D721Med (cell line): ENCODE measurements around the gene ZNF766.

Experiments used
- DNase-seq: peaks from one replicate; pipeline ENCODE4 v3.0.0; 2011; ENCODE audit warnings: low spot score; ENCODE audit not compliant: insufficient read length
- FAIRE-seq: peaks from 2 replicates; lab custom pipeline; 2011; peaks lifted over from hg19 to GRCh38; lab: Jason Lieb, UNC
- TF ChIP-seq, protein P1 (sequence below): IDR thresholded peaks from 2 replicates; pipeline ENCODE4 v1.5.1; 2012; ENCODE audit warnings: mild to moderate bottlenecking, control low read depth; ENCODE audit not compliant: insufficient read depth; ENCODE audit errors: missing control alignments

The ZNF766 gene

DNA sequence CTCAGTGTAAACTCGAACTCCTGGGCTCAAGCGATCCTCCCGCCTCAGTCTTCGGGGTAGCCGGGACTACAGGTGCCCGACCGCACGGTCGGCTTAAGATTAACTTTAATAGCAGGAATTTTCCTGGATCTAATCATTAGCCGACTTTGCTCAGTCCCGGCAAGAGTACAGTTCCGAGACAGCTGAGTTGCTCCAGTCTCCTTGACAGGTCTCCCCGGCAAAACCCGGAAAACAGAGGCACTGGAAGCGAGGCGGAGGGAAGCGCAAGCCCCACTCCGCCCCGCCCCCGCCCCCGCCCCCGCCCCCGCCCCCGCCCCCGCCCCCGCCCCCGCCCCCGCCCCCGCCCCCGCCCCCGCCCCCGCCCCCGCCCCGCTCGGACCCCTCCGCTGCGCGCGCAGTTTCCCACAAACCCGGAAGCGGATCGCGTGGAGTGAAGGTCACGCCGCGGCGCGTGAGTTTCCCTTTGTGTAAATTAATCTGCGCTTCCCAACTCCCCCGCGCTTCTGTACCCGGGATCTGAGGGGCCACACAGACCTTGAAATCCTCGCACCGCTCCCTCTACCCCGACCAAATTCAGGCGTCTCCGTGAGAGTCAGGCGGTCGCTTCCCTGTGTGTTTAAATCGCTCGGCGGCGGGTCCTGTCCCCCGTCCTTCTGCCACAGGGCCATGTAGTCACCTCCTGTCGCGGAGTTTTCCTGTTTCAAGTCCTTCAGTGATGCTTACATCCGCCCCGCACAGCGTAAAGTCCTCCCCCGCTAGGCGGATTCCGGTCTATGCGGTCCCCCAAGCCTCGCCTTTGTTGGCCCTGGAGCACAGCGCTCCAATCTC is 27.6 kb downstream of the ZNF766 start, which contains the start of gene ZNF480:
TSS of gene ZNF480 (plus strand) at position 397 of the 828 bp plus-strand sequence. CDS start 3,244 bp downstream, outside the sequence.
- no peak for FAIRE-seq
- TF ChIP-seq, protein P1, sequence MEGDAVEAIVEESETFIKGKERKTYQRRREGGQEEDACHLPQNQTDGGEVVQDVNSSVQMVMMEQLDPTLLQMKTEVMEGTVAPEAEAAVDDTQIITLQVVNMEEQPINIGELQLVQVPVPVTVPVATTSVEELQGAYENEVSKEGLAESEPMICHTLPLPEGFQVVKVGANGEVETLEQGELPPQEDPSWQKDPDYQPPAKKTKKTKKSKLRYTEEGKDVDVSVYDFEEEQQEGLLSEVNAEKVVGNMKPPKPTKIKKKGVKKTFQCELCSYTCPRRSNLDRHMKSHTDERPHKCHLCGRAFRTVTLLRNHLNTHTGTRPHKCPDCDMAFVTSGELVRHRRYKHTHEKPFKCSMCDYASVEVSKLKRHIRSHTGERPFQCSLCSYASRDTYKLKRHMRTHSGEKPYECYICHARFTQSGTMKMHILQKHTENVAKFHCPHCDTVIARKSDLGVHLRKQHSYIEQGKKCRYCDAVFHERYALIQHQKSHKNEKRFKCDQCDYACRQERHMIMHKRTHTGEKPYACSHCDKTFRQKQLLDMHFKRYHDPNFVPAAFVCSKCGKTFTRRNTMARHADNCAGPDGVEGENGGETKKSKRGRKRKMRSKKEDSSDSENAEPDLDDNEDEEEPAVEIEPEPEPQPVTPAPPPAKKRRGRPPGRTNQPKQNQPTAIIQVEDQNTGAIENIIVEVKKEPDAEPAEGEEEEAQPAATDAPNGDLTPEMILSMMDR: no peak
- peak; percentile 24 for DNase-seq

DNA sequence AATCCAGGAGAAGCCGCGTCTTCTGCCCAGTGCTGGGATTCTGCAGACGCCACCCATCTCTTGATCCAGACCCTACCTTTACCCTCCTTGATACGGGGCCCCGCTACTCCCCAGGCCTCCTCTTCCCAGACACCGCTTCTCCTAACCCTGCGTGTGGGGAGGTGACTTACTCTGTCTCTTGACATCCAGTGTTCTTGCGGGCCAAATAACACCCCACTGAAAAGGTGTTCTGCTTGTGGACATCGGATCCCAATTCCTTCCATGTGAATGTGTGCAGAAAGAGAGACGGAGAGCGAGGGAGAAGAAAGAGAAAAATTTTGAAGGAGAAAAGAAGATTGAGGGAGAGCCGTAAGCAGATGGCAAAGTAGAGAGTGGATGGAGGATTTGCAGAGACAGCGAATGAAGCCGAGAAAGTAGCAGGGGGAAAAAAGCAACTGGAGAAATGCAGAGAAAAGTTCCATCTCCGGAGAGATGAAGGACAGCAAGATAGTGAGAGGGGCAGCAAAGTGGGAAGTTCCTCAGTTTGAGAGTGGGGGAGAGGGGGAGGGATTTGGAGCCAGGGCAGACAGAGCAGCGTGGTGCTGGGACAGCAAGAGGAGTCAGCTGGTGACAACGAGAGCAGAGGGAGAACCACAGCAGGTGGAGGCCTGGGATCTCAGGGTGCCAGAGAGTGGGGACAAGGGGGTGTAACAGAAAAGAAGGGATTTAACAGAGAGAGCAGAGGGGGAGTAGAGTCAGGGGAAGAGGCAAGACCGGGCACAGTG is 28.4 kb downstream of the ZNF766 start:
- TF ChIP-seq, protein P1: no peak
- DNase-seq (no peak), FAIRE-seq (no peak)

DNA sequence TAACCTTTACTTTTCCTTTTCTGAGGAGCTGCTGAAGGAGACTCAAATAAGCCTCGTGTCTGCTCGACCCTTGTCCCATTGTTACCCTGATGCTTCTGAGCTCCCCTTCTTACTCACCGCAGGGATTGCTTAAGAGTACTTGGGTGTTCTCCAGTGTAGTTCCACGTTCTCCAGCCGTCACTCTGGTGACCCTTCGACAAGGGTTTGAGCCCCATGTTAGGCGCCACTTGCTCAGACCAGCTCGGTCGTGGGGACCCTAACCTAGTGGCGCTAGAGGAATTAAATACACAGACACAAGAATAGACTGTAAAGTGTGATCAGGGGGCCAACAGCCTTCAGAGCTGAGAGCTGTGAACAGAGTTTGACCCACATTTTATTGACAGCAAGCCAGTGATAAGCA is 37.9 kb downstream of the ZNF766 start:
- TF ChIP-seq, protein P1: no peak
- DNase-seq (no peak), FAIRE-seq (no peak)

DNA sequence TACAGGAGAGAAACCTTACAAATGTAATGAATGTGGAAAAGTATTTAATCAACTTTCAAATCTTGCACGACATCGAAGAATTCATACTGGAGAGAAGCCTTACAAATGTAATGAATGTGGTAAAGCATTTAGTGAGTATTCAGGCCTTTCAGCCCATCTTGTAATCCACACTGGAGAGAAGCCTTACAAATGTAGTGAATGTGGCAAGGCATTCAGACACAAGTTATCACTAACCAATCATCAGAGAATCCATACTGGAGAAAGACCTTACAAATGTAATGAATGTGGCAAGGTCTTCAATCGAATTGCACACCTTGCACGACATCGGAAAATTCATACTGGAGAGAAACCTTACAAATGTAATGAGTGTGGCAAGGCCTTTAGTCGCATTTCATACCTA is 53.0 kb downstream of the ZNF766 start:
- DNase-seq (no peak), FAIRE-seq (no peak)
- TF ChIP-seq, protein P1: no peak

DNA sequence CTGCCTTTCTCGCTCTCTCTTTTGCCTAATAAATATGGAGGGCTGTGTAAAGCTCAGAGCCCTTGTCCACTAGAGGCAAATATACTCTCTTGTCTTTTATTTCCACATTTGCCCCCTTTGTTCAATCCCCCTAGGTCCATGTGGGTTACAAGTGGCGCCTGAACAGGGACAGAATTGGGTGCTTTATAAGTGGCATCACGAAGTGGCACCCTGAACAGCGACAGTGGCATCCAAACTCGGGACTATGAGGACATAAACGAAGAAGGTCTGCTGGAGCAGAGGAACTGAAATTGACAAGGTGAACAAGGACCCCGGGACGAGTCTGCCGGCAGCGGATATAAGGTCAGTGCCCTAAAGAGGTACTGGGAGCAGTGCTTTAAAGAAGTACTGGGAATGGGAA is 62.4 kb downstream of the ZNF766 start:
- FAIRE-seq (no peak), DNase-seq (no peak)
- TF ChIP-seq, protein P1: no peak

DNA sequence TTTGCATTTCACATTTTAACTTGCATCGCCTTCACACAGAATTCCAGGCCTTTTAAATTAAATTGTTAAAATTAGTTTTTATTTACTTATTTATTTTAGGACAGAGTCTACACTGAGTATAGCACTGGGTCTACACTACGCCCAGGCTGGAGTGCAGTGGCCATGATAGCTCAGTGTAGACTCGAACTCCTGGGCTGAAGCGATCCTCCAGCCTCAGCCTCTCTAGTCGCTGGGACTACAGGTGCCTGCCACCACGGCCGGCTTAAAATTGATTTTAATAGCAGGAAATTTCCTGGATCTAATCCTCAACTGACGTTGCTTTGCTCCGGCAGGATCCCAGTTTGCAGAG is 66.4 kb downstream of the ZNF766 start:
- DNase-seq (no peak), FAIRE-seq (no peak)
- TF ChIP-seq, protein P1: no peak
